K562 (cell line): ENCODE results near the gene RUFY2. TPM values are rescaled to one million over a fixed set of nuclear protein-coding genes. Genes with fewer than 3 reads are reported as not detected.

Experiments
- ARNT ChIP-seq, 2 experiments: fragments of 450-650 bp; IDR thresholded peaks; 2 replicates each; pipeline ENCODE4 v1.6.1; 2016; ENCODE audit warnings: mild to moderate bottlenecking in 1 of 2
- DNMT1 ChIP-seq: fragments of 450-650 bp; IDR thresholded peaks from 2 replicates; pipeline ENCODE4 v1.6.1; 2016; ENCODE audit warnings: antibody characterized with exemption, mild to moderate bottlenecking
- EZH2 ChIP-seq: IDR thresholded peaks from 2 replicates; pipeline ENCODE4 v1.6.1; 2012; ENCODE audit warnings: low read depth, mild to moderate bottlenecking, inconsistent platforms, low read length, borderline replicate concordance
- HMG20B ChIP-seq: fragments of 250-450 bp; sonication (Bioruptor Pico); IDR thresholded peaks from 2 replicates; pipeline ENCODE4 v1.5.0; 2021; ENCODE audit warnings: mild to moderate bottlenecking
- LARP7 ChIP-seq: fragments of 450-650 bp; IDR thresholded peaks from 2 replicates; pipeline ENCODE4 v1.6.1; 2016
- MCM5 ChIP-seq: fragments of 450-650 bp; IDR thresholded peaks from 2 replicates; pipeline ENCODE4 v1.6.1; 2016; ENCODE audit warnings: low read depth
- ZNF23 ChIP-seq: fragments of 250-450 bp; sonication (Bioruptor Pico); IDR thresholded peaks from 2 replicates; pipeline ENCODE4 v1.4.0; 2020; ENCODE audit warnings: mild to moderate bottlenecking
- ZNF263 ChIP-seq: sonication (generic); formaldehyde crosslinking; IDR thresholded peaks from 2 replicates; pipeline ENCODE4 v1.8.0; 2022; ENCODE audit warnings: mild to moderate bottlenecking, missing genetic modification reagents, borderline replicate concordance
- ZNF79 ChIP-seq: fragments of 250-450 bp; sonication (Bioruptor Pico); IDR thresholded peaks from 2 replicates; pipeline ENCODE4 v1.4.0; 2020; ENCODE audit warnings: low read depth, mild to moderate bottlenecking, moderate library complexity
- polyA plus RNA-seq, 8 experiments: library from polyadenylated mRNA; depleted of rRNA in 4 of 8; stranded (reverse) in 5 of 8; unstranded in 3 of 8; fragments of >200 nt; fragmentation: Nextera tagmentation in 2 of 8; fragmentation: Illumina TruSeq in 1 of 8; extraction: Ambion mirVana in 2 of 8; extraction: Trizol in 1 of 8; gene quantifications; 2 replicates each; pipeline versions ENCODE4 v1.2.1 to v1.2.3, GENCODE V29; 2011 to 2014; ENCODE audit warnings: inconsistent platforms in 1 of 8, missing spikeins in 1 of 8
- total RNA-seq, 7 experiments: library from RNA; depleted of rRNA in 6 of 7; stranded (reverse); fragments of >200 nt in 6 of 7; fragmentation: Illumina TruSeq in 2 of 7; extraction: Trizol in 2 of 7; gene quantifications; 2 replicates each; pipeline versions ENCODE4 v1.2.1 to v1.2.3, GENCODE V29; 2011 to 2021; ENCODE audit warnings: low replicate concordance in 1 of 7
- TF ChIP-seq, protein P1 (sequence below), 2 experiments: fragments of 450-650 bp in 1 of 2; sonication (generic) in 1 of 2; formaldehyde crosslinking in 1 of 2; IDR thresholded peaks; 2 replicates each; pipeline versions ENCODE4 v1.7.1 to v1.9.0; 2016 to 2022; ENCODE audit warnings: inconsistent platforms in 1 of 2, mild to moderate bottlenecking in 1 of 2, missing genetic modification reagents in 1 of 2
- TF ChIP-seq, protein P2 (sequence below): fragments of 250-450 bp; sonication (Bioruptor Pico); IDR thresholded peaks from 2 replicates; pipeline ENCODE4 v1.5.0; 2021; ENCODE audit warnings: mild to moderate bottlenecking, moderate library complexity
- TF ChIP-seq, protein P3 (sequence below): fragments of 250-450 bp; sonication (Bioruptor Pico); IDR thresholded peaks from 2 replicates; pipeline ENCODE4 v1.8.0; 2022; ENCODE audit warnings: moderate library complexity, mild to moderate bottlenecking, inconsistent platforms
- TF ChIP-seq, protein P4 (sequence below): fragments of 200-800 bp; sonication (Bioruptor generic); IDR thresholded peaks from 2 replicates; pipeline ENCODE4 v1.6.1; 2017; ENCODE audit warnings: missing genetic modification characterization, missing compliant biosample characterization

Gene RUFY2
- total and polyA plus RNA-seq, 9 of the 15 experiments (the other 6 are each of a cell fraction or from before 2014, with no cell fraction given) = 3.7 to 20.1 (median 12.6) TPM

DNA sequence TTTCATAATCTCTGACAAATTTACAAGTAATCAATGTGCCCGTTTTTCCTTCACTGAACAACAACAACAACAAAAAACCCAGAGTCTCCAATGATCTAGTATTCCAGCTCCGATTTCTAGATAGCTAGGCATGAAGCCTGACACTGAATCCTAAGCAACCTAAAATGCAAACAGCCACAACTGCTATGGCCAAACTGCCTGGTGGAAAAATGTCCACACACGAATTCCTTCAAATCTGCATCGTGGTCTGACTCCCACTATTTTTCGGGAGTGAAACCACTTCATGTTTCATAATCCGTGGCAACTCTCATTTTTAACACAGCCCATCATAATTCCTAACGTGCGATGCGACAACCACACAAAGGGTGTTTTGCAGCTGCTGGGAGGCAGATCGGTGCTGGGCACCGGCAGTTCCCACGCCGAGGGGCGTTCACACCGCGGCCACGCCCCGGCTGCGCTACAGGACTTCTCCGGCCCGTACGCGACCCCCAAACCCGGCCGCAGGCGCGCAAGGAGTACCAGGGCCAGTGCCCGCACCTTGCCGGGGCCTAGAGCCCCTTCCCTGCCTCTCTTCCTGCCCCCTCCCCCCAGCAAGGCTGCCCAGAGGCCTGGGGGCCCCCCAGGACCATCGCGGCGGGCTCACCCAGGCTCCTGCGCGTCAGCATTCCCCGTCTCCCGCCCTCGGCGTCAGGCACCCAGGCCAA, 814 bp downstream of the RUFY2 start (continued):
- TF ChIP-seq, protein P1, sequence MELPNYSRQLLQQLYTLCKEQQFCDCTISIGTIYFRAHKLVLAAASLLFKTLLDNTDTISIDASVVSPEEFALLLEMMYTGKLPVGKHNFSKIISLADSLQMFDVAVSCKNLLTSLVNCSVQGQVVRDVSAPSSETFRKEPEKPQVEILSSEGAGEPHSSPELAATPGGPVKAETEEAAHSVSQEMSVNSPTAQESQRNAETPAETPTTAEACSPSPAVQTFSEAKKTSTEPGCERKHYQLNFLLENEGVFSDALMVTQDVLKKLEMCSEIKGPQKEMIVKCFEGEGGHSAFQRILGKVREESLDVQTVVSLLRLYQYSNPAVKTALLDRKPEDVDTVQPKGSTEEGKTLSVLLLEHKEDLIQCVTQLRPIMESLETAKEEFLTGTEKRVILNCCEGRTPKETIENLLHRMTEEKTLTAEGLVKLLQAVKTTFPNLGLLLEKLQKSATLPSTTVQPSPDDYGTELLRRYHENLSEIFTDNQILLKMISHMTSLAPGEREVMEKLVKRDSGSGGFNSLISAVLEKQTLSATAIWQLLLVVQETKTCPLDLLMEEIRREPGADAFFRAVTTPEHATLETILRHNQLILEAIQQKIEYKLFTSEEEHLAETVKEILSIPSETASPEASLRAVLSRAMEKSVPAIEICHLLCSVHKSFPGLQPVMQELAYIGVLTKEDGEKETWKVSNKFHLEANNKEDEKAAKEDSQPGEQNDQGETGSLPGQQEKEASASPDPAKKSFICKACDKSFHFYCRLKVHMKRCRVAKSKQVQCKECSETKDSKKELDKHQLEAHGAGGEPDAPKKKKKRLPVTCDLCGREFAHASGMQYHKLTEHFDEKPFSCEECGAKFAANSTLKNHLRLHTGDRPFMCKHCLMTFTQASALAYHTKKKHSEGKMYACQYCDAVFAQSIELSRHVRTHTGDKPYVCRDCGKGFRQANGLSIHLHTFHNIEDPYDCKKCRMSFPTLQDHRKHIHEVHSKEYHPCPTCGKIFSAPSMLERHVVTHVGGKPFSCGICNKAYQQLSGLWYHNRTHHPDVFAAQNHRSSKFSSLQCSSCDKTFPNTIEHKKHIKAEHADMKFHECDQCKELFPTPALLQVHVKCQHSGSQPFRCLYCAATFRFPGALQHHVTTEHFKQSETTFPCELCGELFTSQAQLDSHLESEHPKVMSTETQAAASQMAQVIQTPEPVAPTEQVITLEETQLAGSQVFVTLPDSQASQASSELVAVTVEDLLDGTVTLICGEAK (IDR thresholded peaks at IDR 0.05) = 0 out of 2 replicates have a peak, but pooled peaks have one; percentile 35
- TF ChIP-seq, protein P1 (CRISPR knock-in tag; IDR thresholded peaks at IDR 0.05) = no peak
- TF ChIP-seq ARNT (IDR thresholded peaks at IDR 0.05) = no peak
- no peak for TF ChIP-seq HMG20B (CRISPR knock-in tag)
- no peak for TF ChIP-seq ZNF263 (CRISPR knock-in tag)
- TF ChIP-seq, protein P2, sequence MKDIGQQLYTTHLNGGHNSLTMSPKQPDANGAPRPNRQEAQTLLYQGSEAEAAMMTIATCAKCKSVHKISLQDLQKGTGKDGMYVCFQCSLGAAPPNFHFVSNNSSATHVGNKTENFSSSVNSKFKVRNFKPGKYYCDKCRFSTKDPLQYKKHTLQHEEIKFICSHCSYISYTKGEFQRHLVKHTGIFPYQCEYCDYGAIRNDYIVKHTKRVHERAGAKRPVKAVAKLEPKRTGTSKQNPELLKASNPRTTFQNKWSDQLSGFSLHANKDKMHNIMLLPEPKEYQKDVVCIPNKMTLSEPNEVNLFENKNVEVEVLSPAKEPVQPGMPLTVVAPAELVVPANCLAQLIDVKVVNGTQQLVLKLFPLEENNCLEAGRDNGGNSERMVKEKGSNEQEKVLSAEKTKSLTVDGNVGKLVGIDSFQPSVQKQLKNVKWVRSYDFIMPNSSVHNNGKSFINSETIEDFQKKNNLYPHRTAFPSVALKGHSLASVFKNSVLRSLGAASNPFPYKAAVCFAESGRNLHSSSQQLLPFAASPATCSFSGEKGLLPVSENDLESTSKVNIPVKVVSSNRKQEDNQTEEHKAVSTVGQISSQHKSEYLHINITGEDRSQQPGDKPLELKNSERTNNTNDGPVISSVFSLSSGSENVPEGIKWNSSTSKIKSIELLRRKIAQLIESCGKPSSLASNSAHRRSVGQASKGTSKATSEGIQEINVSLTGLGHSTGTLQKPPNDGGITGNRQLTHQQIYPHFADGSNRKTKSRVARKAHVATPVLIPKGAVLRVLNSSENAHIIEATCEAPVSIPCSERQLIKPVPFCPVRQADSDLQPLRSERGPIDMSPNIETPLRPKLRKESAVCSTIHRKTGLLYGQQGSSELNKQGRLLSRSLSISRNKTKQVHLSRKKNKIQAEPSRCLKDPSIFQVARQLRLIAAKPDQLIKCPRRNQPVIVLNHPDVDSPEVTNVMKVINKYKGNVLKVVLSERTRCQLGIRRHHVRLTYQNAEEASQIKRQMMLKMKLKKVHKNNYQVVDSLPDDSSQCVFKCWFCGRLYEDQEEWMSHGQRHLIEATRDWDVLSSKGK (CRISPR knock-in tag) = no peak
- no peak for TF ChIP-seq LARP7
- no peak for TF ChIP-seq MCM5
- TF ChIP-seq ZNF79 = no peak
- TF ChIP-seq ZNF23 (CRISPR knock-in tag) = no peak
- TF ChIP-seq, protein P3, sequence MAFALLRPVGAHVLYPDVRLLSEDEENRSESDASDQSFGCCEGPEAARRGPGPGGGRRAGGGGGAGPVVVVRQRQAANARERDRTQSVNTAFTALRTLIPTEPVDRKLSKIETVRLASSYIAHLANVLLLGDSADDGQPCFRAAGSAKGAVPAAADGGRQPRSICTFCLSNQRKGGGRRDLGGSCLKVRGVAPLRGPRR = no peak
- TF ChIP-seq EZH2 = no peak
- TF ChIP-seq, protein P4, sequence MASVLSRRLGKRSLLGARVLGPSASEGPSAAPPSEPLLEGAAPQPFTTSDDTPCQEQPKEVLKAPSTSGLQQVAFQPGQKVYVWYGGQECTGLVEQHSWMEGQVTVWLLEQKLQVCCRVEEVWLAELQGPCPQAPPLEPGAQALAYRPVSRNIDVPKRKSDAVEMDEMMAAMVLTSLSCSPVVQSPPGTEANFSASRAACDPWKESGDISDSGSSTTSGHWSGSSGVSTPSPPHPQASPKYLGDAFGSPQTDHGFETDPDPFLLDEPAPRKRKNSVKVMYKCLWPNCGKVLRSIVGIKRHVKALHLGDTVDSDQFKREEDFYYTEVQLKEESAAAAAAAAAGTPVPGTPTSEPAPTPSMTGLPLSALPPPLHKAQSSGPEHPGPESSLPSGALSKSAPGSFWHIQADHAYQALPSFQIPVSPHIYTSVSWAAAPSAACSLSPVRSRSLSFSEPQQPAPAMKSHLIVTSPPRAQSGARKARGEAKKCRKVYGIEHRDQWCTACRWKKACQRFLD (CRISPR knock-in tag) = no peak
- TF ChIP-seq DNMT1 = no peak
